K562 treated with DMSO at 1 percent for 48 hours (cell line): ENCODE data around the gene ZNF324B. TPM values are rescaled to one million over a fixed set of nuclear protein-coding genes. Genes with fewer than 3 reads are reported as not detected.

ENCODE experiments used
- total RNA-seq: library from RNA; unstranded; fragments of 300-600 nt; gene quantifications from 2 replicates; pipeline ENCODE4 v1.2.3, GENCODE V29; 2022; ENCODE audit warnings: low replicate concordance; ENCODE audit errors: extremely low read depth

ZNF324B gene
- total RNA-seq: not detected in 2 replicates

DNA sequence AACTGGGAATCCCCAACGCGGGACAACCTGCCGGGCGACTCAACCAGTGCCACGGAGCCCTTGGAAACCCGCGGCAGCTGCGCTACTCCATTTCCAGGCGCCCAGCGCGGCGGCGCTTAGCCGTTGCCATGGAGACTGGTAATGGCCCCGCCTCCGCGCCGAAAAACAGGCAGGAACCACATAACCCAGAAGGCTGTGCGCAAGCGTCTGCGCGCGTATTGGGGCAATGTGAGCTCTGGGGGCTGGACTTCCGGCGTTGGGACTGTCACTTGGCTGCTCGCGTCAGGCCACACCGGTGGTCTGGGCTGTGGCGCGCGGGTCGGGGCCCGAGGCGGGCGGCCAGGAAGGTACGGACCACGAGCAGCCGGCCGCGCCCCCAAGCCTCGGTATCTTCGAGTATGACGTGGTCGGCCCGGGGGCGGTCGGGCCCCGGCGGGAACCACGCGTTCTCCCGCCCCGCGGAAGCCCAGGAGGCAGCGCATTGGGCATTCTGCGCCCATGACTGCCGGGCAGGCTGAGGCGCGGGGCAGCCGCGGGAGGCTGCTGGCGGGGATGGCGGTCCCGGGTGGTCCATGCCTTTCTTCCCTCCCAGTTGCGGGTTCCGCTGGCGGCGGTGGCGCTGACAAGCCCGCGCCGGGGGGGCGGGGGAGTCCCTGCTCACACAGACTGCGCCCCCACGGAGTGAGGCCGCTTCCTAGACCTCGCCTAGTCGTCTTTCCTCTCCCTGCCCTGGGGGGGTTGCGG is at the start of gene ZNF324B:
TSS of gene ZNF324B (plus strand) at position 265 of the 744 bp plus-strand sequence. CDS start 2,080 bp downstream, outside the sequence.

DNA sequence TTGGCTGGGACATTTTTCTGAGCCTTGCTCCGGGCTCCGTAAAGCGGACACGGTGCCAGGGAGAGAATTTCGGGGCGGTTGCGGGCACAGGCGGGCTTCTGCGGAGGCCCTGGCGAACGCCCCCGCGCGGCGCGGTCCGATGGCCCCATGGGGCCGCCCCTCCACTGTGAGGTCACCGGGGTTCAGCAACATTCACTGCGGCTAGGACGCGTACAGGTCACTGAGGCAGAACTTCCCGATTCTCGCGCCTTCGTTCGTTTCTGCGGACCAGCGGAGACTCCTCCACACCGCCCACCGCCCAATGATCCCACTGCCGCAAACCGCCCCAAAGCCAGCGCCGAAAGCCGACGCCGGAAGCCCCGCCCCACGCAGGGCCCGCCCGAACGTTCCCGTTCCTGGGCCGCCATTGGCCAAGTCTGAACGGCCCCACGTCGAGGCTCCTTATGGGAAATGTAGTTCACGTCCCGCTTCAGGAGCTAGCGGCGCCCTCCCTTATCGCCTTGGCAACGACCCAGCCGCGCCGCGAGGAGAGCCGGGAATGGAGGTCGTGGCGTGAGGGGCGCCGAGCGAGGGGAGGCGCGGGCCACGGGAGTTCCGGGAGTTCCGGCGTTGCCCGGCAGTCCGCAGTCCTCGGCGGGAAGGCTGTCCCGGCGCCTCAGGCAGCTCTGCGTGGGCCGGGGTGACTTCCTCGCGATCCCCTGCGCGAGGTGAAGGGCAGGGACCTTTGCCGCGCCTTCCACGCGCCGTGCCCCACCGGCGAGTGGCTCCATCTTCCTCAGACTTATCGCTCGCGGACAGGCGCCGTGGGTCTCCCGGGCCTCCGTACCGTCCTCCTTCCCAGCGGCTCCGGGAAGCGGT is 43.0 kb upstream of the ZNF324B start, which contains the start of gene ZNF584:
TSS of gene ZNF584 (plus strand) at position 498 of the 858 bp plus-strand sequence. CDS start 499 bp downstream, outside the sequence.

DNA sequence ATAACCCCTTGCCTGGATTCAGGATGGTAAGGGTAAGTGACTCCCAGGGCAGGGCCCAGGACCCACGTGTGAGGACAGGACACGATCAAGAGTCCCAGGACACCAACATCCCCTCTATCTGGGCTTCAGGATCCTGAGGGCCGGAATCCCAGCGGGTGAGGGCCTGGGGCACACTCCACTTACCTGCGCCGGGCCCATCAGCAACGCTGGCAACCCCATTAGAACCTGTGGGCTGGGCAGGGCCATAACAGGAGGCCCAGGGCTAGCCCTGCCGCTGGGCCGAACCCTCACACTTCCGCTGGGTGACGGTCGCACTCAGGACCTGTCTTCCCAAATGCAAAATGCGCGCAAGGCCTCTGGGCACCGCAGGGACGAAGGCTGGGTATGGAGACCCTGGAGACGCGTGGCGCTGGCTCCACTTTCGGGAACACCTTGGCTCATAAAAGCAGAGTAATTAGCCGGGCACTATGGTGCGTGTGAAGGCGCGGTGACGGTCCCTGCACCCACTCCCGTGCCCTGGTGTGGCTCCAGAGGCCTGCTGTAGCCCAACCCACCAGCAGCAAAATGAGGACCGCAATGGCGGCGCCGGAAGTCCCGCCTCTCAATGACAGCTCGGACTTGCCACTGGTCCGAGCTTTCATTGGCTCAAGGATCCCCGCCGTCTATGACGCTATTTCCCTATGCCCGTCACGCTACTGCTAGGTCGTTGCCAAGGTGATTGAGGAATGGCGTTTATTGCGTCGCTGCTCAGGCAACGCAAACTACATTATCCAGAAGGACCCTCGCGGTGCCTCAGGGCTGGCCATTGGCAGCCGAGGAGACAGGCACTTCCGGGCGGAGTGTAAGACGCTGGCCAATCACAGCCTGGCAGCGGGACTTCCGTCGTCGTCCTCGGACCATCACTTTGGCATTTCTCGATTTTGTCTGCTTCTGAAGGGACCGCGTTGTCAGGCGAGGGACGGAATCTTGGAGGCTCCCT is 11.6 kb upstream of the ZNF324B start, which contains the start of gene ZNF132:
TSS of gene ZNF132 (minus strand) at position 578 of the 979 bp plus-strand sequence. CDS start at position 246, 332 bp downstream.

DNA sequence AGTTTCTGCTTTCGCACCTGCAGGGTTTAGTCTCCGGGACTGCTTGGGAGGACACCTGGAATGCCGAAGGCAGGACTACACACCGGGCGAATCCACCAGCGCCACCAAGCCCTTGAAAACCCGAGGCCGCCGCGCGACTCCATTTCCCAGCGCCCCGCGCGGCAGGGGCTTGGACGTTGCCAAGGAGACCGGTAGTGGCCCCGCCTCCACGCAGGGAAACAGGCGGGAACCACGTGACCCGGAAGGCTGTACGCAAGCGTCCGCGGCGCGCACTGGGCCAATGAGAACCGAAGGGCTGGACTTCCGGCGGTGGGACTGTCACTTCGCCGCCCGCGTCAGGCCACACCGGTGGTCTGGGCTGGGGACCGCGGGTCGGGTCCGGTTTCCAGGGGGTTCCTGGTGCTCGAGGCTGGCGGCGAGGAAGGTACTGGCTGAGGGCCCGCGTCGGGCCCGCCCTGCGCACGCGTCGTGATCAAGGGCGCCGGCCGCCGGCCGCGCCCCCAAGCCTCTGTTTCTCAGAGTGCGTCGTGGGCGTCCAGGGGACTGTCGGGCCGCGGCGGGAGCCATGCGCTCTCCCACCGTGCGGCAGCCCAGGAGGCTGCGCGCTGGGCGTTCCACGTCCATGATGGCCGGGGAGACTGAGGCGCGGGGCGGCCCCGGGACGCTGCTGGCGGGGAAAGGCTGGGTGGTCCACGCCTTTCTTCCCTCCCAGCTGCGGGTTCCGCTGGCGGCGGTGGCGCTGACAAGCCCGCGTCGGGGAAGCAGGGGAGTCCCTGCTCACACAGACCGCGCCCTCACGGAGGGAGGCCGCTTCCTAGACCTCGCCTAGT is 15.6 kb downstream of the ZNF324B start, which contains the start of gene ZNF324:
TSS of gene ZNF324 (plus strand) at position 321 of the 830 bp plus-strand sequence. CDS start 2,106 bp downstream, outside the sequence.

GRCh38 chr19:58475714-58476497 is 24.5 kb downstream of the ZNF324B start, which contains the start of gene ZNF446:
TSS of gene ZNF446 (plus strand) at chr19:58476352. CDS start at chr19:58477219, 867 bp downstream.

Other genes starting within 250 kb of the ZNF324B start
- gene ZNF544, start 222.7 kb upstream of the ZNF324B start, total RNA-seq: not detected in 2 replicates
- gene ZNF8, start 172.7 kb upstream of the ZNF324B start, total RNA-seq: not detected in 2 replicates
- not detected in 2 replicates for gene ERVK3-1, start 146.2 kb upstream of the ZNF324B start, total RNA-seq
- gene ZSCAN22, start 124.6 kb upstream of the ZNF324B start, total RNA-seq: not detected in 2 replicates
- gene A1BG, start 98.1 kb upstream of the ZNF324B start, total RNA-seq: not detected in 2 replicates
- not detected in 2 replicates for gene ZNF497, start 88.9 kb upstream of the ZNF324B start, total RNA-seq
- not detected in 2 replicates for gene ZNF837, start 70.6 kb upstream of the ZNF324B start, total RNA-seq
- 2,923 and 3,134 TPM in 2 replicates for gene RPS5, start 64.4 kb upstream of the ZNF324B start, total RNA-seq
- not detected in 2 replicates for gene RNF225, start 56.0 kb upstream of the ZNF324B start, total RNA-seq
- not detected in 2 replicates for gene ZNF584, start 43.0 kb upstream of the ZNF324B start, total RNA-seq
- gene ZNF132, start 11.5 kb upstream of the ZNF324B start, total RNA-seq: not detected in 2 replicates
- 167 TPM in 1 of 2 replicates, not detected in the other for gene ZNF324, start 15.5 kb downstream of the ZNF324B start, total RNA-seq
- not detected in 2 replicates for gene ZNF446, start 24.7 kb downstream of the ZNF324B start, total RNA-seq
- gene SLC27A5, start 60.4 kb downstream of the ZNF324B start, total RNA-seq: not detected in 2 replicates
- gene ZBTB45, start 68.2 kb downstream of the ZNF324B start, total RNA-seq: not detected in 2 replicates
- gene TRIM28, start 92.4 kb downstream of the ZNF324B start, total RNA-seq: 866 and 1,637 TPM in 2 replicates
- not detected in 2 replicates for gene CHMP2A, start 103.5 kb downstream of the ZNF324B start, total RNA-seq
- gene UBE2M, start 107.0 kb downstream of the ZNF324B start, total RNA-seq: not detected in 2 replicates
- gene MZF1, start 121.7 kb downstream of the ZNF324B start, total RNA-seq: not detected in 2 replicates